HG03139 (cell line): ENCODE measurements around the gene ATP11C.

Source experiments
- ATAC-seq: cut with Tn5 transposase; IDR thresholded peaks from one replicate; pipeline ENCODE4 v1.9.1; 2021; ENCODE audit not compliant: unreplicated experiment

The ATP11C gene

GRCh38 chrX:139815771-139816170 is 117.1 kb downstream of the ATP11C start:
- no peak for ATAC-seq

DNA sequence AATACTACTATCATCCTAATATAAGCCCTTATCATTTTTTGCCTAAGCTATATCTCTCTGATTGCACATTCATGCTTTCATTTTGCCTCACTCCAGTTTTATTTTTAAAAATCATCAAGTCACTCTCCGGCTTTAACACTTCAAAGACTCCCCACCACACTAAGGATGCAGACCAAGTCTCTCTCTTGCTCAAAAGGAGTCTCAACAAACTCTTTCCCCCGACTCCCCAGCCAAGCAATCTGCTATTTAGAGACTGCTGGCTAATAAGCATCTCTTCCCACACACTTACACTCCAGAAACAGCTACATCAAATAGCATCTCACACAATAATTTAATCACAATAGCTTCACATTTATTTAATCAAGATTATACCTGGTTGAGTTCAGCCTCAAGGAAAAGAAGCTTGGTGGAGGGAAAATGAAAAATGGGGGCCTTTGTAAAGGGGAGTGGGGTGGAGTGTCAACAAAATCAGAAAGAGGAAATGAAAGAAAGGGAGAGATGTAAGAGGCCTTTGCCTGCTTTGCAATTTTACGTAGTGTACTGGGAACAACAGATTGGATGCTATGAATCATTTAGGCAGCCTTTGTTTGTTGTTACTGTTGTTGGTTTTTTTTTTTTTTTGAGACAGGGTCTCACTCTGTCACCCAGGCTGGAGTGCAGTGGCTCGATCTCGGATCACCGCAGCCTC is 120.8 kb downstream of the ATP11C start:
- no peak for ATAC-seq

DNA sequence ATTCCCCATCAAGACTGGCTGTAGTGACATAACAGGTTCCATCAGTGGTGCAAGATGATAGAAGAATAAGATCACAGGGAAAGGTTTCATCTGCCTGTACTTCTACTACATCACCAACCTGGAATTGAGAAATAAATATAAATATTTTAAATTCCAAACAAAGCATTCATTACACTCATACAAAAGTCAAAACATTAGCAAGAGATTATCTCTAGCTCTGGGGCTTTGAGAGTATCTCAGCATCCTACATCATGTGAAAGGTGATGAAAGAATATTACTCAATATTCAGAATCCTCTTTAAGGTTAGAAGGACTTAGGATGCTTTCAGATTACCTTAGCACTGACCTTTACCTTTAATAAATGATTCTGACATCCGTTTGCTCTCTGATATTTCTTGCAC is 128.4 kb downstream of the ATP11C start:
- ATAC-seq = no peak

DNA sequence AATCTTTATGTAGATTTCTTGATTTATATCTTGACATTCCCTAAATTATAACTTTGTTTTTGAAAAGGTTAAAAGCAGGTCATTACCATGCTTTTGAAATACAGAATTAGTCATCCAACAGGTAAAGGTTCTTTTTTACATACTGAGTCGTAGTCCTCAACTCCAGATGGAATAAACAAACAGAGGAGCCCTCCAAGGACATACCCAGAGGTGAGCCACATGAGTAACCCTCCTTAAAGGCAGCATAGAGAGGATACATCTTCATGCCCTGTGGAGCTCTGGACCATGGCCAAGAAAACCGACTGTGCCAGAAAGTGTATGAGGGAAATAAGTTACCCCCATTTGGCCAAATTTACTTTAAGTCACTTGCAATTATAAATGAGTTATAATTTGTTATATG is 129.6 kb downstream of the ATP11C start:
- no peak for ATAC-seq

DNA sequence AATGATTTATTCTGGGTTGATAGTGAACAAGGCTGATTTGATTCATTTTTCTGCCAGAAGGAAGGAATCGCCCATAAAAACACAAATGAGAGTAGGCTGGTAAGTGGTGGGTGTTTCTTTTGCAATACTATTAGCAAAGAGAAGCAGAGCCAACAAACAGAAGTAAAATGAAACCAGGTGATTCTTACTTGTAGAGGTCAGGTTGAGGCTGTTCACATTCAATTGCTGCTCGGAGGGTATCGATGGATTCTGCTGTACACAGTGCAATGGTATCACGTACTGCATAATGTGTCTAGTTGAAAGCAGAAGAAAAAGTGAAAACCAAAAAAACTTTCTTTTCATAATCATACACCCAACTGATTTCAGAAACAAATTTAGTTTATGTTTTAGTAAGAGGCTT is 130.8 kb downstream of the ATP11C start:
- no peak for ATAC-seq

- no peak for ATAC-seq
Observed at GRCh38 chrX:139801397-139801813, 131.4 kb downstream of the ATP11C start.

DNA sequence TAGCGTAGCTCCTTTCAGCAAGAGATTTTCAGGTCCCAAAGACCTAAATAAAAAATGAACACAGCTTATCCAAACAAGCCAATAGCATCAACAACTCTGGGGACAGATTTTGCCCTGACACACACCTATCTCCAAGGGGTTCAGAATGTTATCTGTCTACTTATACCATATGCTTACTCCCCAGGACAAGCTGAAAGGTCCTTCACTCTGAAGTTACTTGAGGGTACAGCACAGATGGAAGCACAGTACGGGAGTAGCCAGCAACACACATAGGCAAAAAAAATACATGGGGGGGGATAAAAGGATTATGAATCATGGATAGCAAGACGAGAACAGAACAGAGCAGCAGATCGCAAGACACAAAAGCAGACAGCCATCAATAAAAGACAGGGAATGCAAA is 134.2 kb downstream of the ATP11C start:
- no peak for ATAC-seq

GRCh38 chrX:139795196-139795595 is 137.7 kb downstream of the ATP11C start:
- peak; percentile 99 for ATAC-seq

DNA sequence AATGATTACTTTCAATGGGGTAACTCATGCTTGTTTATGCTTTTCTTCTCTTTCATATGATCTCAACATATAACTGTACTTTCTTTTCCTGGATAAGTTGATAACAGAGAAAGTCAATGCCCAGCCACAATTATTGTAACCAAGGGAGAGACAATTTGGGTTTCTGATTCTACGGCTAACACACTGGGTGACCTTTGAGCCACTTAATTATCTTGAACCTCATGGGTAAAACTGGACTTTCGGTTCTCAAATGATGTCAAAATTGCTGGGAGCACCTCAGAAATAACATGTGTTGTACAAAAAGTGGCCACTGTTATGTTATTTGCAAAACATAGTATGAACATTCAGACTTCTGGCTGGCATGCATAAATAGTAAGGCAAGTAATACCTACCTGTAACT is 145.3 kb downstream of the ATP11C start:
- ATAC-seq = no peak

- ATAC-seq = peak; percentile 79
Observed at GRCh38 chrX:139784807-139785206, 148.0 kb downstream of the ATP11C start.

DNA sequence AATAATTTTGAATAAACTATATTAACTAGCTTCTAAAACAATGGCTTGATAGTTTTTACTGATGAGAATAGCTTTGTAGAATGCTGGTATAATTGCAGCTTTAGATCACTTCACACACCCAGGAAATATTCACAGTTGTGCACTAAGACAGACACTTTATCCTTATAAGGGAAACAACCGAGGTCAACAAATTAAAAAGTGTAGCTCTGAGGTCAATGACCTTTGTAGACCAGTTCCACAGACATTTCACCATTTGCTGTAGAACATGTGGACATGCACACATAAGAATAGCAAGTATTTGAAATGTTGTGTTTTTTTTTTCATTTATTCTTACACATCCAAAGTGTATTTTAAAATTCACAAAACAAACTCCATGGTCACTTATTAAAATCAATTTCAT is 148.9 kb downstream of the ATP11C start:
- no peak for ATAC-seq

- no peak for ATAC-seq
Observed at GRCh38 chrX:139783030-139783429, 149.8 kb downstream of the ATP11C start.

DNA sequence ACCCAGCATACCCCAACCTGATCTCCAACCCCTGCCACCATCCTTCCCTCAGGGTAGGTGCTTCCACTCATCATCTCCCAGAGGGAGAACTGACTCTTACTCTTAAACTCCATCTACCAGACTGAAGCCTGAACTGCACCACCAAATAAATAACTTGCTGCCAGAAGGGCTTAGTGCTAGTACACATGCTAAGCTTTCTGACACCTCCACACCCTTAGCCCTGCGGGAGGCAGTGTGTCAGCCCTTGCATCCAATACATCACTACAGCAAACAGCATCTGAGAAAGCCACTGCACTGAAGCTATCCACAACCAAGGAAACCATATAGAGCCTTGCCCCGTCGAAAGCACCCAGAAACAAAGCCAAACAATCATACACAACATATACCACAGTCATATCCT is 156.3 kb downstream of the ATP11C start:
- no peak for ATAC-seq

- no peak for ATAC-seq
Observed at GRCh38 chrX:139770366-139770765, 162.5 kb downstream of the ATP11C start.

GRCh38 chrX:139766545-139766983 is 166.3 kb downstream of the ATP11C start:
- ATAC-seq = no peak

DNA sequence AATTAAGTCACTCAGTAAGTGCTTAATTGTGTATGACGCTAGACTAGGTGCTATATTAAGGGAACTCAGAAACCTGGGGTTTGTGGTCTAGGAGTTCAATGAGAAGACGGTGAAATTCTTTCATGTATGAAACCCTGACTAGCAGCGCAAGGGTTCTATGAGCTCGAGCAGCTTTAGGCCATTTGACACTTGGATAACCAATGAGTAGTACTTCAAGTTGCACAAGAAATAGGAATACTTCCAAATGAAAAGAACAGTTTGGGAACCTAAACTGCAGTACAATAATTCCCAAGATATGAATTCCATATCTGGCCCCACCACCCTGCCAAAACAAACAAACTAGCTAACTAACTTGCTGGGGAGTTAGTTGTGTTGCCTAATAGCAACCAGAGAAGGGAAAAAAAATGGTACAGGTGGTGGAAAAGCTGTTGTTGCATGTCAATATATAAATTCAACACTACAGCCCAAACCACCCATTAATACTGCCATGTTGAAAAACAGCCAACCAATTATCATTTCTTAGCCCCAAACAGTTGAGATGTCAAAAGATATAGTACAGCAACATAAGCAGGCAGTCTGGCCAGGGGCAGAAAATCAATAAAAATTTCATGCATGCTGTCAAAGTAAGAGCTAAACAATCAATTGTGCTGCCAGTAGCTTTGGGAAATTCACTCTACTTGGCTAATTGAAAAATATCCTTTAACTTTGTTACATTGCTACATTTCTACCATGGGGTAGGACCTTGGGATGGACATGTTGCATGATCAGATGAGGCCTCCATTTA is 170.3 kb downstream of the ATP11C start:
- peak; percentile 51 for ATAC-seq

DNA sequence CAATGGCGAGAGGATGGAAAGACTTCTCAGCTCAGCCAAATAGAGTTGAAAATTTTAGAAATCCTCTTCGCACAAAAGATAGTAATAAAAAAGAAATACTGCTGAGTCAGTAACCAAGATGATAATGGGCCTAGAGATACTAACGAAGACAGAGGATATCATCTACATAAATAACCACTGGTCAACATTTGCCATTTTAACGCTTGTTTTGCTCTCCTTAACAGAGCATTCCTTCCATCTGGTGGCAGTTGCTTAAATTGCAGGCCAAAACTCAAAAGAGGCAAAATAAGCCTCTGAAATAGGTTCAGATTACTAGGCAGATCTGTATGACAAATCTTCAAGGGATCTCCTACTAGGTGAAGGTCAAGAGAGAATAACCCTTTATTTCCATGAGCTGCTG is 173.2 kb downstream of the ATP11C start:
- ATAC-seq = no peak

GRCh38 chrX:139758809-139759208 is 174.0 kb downstream of the ATP11C start:
- ATAC-seq = no peak

DNA sequence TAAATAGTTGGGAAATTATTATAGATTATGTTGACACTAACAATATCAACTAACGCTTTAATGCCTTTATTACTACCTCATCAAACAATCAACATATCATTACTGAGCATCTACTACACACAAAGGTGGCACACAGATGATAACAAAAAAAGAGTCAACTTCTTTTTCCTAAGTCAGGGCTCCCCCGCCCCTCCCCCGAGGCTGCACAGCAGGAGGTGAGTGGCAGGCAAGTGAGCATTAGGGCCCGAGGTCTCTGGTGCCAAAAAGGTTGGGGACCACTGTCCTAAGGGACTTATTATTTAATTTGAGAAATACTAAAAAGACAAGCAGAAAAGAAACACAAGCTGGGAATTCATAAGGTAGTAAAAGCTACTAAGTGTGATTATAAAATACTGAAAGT is 174.6 kb downstream of the ATP11C start:
- ATAC-seq = no peak

DNA sequence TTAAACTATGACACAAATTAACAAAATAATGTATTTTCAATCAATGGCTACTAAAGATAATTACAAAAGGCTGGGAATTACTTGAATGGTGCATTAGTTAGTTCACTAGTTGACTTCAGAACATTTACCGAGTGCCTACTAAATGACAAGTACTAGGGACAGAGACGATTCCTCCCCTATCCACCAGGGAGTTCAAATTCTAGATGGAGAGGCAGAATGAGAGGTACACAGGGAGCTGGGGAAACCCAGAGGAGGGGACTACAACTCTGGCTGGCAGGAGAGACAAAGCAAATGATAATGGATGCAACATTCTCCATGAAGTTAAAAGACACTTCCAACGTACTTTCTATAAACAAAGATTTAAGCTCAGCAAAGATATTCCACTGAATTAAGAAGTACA is 181.8 kb downstream of the ATP11C start:
- ATAC-seq = no peak

- no peak for ATAC-seq
Observed at GRCh38 chrX:139750390-139750789, 182.5 kb downstream of the ATP11C start.

DNA sequence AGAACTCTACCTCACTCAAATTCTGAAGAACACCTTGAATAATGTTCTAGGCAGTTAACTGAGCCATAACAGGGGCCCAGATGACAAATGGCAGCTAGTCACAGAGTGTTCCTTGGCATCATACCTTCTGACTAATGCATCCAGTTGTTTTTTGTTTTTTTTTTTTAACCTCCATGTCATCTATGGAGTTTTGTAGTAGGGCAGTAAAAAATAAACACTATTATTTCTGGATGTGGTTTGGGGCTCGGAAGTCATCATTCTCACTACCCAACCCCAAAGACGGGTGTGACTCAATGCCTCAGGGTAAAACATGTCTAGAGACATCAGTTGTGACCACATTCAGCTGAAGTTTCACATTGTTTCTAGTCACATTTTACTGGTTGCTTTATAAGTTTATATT is 193.7 kb downstream of the ATP11C start:
- ATAC-seq = peak; percentile 88

GRCh38 chrX:139738581-139738980 is 194.3 kb downstream of the ATP11C start:
- ATAC-seq = no peak
